Heart left ventricle (tissue), 13 donors: ENCODE measurements around the gene SLC7A10.

Experiments
- POLR2A ChIP-seq, 2 donors: fragments of 450-650 bp; IDR thresholded peaks; one replicate each; pipeline ENCODE4 v1.6.1; 2017; ENCODE audit warnings: antibody characterized with exemption in 2 of 2, mild to moderate bottlenecking in 2 of 2, moderate library complexity in 2 of 2
- TF ChIP-seq, protein P1 (sequence below), 12 donors: fragments of 200-600 bp; sonication (generic) in 4 of 12; IDR thresholded peaks; one replicate each; pipeline versions ENCODE4 v1.5.0 to v1.8.0; 2018 to 2022; ENCODE audit warnings: antibody characterized with exemption in 12 of 12, mild to moderate bottlenecking in 5 of 12
- donor health status: ischemic (EF 13 %, LVEDD 7.1; RV severe dilation, severe dysfunction).
- donor health status: DM: no; HTN: yes; CAD: no.
- donor health status: DM: no; HTN: no; CAD: no.
- donor health status: ischemic (EF 25% LVEDD 6.9; RV normal size, moderate dysfunction).
- donor health status: ischemic (EF 25% LVEDD 5.7; RV mildly dilated, moderate dysfunction).
- donor health status: ischemic (EF 35%, LVEDD 5.7; RV mildly dilated, moderate dysfunction).
- donor health status: nonischemic (EF 11% LVEDD 7.7; RV severe dilation, severe dysfunction).
- donor health status: DM: yes; HTN: yes; CAD: no.
- donor health status: PGD.
- donor health status: ischemic (EF 29% LVEDD 5.4; RV normal size, mild dysfunction).
- donor health status: nonischemic (EF 23%, LVEDD 6.1; RV moderate dilation, normal function).

DNA sequence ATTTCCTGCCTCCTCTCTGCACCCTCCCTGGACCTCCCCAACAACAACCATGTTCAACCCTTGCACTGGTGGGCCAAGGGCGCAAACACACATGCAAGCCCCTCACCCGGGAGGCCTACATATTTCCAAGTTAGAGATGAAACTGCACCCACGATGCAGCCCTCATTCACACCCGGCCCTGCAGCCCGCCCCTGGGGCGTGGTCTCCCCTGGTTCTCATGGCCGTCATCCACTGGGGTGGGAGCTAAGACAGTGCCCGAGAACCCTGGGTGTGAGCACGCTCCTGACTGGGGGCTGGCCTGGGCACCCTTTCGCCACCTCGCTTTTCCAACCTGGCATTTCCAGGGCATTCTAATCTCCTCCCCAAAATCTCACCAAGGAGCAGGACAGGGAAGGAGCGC is 7.0 kb upstream of the SLC7A10 start:
- TF ChIP-seq, protein P1, sequence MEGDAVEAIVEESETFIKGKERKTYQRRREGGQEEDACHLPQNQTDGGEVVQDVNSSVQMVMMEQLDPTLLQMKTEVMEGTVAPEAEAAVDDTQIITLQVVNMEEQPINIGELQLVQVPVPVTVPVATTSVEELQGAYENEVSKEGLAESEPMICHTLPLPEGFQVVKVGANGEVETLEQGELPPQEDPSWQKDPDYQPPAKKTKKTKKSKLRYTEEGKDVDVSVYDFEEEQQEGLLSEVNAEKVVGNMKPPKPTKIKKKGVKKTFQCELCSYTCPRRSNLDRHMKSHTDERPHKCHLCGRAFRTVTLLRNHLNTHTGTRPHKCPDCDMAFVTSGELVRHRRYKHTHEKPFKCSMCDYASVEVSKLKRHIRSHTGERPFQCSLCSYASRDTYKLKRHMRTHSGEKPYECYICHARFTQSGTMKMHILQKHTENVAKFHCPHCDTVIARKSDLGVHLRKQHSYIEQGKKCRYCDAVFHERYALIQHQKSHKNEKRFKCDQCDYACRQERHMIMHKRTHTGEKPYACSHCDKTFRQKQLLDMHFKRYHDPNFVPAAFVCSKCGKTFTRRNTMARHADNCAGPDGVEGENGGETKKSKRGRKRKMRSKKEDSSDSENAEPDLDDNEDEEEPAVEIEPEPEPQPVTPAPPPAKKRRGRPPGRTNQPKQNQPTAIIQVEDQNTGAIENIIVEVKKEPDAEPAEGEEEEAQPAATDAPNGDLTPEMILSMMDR (IDR thresholded peaks at IDR 0.05), result no peak
- TF ChIP-seq POLR2A (IDR thresholded peaks at IDR 0.05), result no peak
